ENCODE measurements around the gene SMIM14. TPM values are rescaled to one million over a fixed set of nuclear protein-coding genes. Genes with fewer than 3 reads are reported as not detected.
"Not testable (repeated sequence)": the region's sequence is repeated elsewhere in the genome, so short reads cannot be mapped to it uniquely, and the experiment has no call there.

The SMIM14 gene
- total RNA-seq, 1 experiment from 2014 or later, result 30.1 TPM

GRCh38 chr4:39596971-39597370 is 41.7 kb downstream of the SMIM14 start:
- DNase-seq (ENCODE audit: low read depth), result no peak

GRCh38 chr4:39591290-39591689 is 47.4 kb downstream of the SMIM14 start:
- DNase-seq (ENCODE audit: low read depth), result peak; percentile 23

GRCh38 chr4:39587881-39588280 is 50.8 kb downstream of the SMIM14 start:
- DNase-seq (ENCODE audit: low read depth), result peak; percentile 20

- no peak for DNase-seq (ENCODE audit: low read depth)
These were observed 63.7 kb downstream of the SMIM14 start for GRCh38 chr4:39574946-39575345.

- no peak for DNase-seq (ENCODE audit: low read depth)
These were observed 67.2 kb downstream of the SMIM14 start for GRCh38 chr4:39571504-39571903.

GRCh38 chr4:39571054-39571453 is 67.6 kb downstream of the SMIM14 start:
- peak; percentile 14 for DNase-seq (ENCODE audit: low read depth)

- DNase-seq (ENCODE audit: low read depth), result no peak
These were observed 69.5 kb downstream of the SMIM14 start for GRCh38 chr4:39569209-39569608.

- no peak for DNase-seq (ENCODE audit: low read depth)
These were observed 69.9 kb downstream of the SMIM14 start for GRCh38 chr4:39568805-39569204.

GRCh38 chr4:39565878-39566600 is 72.6 kb downstream of the SMIM14 start:
- DNase-seq (ENCODE audit: low read depth), result peak; percentile 70

- DNase-seq (ENCODE audit: low read depth), result no peak
These were observed 75.3 kb downstream of the SMIM14 start for GRCh38 chr4:39563346-39563847.

GRCh38 chr4:39562792-39563191 is 75.9 kb downstream of the SMIM14 start:
- DNase-seq (ENCODE audit: low read depth), result no peak

GRCh38 chr4:39559626-39560025 is 79.0 kb downstream of the SMIM14 start:
- DNase-seq (ENCODE audit: low read depth), result no peak

GRCh38 chr4:39555472-39555871 is 83.2 kb downstream of the SMIM14 start:
- DNase-seq (ENCODE audit: low read depth), result no peak

- DNase-seq (ENCODE audit: low read depth), result no peak
These were observed 90.1 kb downstream of the SMIM14 start for GRCh38 chr4:39548425-39549067.

- DNase-seq (ENCODE audit: low read depth), result no peak
These were observed 93.9 kb downstream of the SMIM14 start for GRCh38 chr4:39544580-39545315.

- not testable (repeated sequence) for DNase-seq (ENCODE audit: low read depth)
These were observed 94.6 kb downstream of the SMIM14 start for GRCh38 chr4:39544080-39544479.

GRCh38 chr4:39543034-39543433 is 95.6 kb downstream of the SMIM14 start:
- DNase-seq (ENCODE audit: low read depth), result no peak

- no peak for DNase-seq (ENCODE audit: low read depth)
These were observed 96.1 kb downstream of the SMIM14 start for GRCh38 chr4:39542611-39543012.

GRCh38 chr4:39541987-39542610 is 96.6 kb downstream of the SMIM14 start:
- no peak for DNase-seq (ENCODE audit: low read depth)

- DNase-seq (ENCODE audit: low read depth), result no peak
These were observed 99.5 kb downstream of the SMIM14 start for GRCh38 chr4:39539089-39539611.

- no peak for DNase-seq (ENCODE audit: low read depth)
These were observed 105.1 kb downstream of the SMIM14 start for GRCh38 chr4:39533541-39533940.

- DNase-seq (ENCODE audit: low read depth), result not testable (repeated sequence)
These were observed 106.4 kb downstream of the SMIM14 start for GRCh38 chr4:39532237-39532636.

Data from Daoy (cell line).